GM19438 (cell line): Measurements from ENCODE around the gene ANKS6.
"Not testable (repeated sequence)": the region's sequence is repeated elsewhere in the genome, so short reads cannot be mapped to it uniquely, and the experiment has no call there.

ENCODE experiments used
- ATAC-seq: cut with Tn5 transposase; IDR thresholded peaks from one replicate; pipeline ENCODE4 v1.9.1; 2021; ENCODE audit warnings: low read depth; ENCODE audit not compliant: unreplicated experiment

The ANKS6 gene

DNA sequence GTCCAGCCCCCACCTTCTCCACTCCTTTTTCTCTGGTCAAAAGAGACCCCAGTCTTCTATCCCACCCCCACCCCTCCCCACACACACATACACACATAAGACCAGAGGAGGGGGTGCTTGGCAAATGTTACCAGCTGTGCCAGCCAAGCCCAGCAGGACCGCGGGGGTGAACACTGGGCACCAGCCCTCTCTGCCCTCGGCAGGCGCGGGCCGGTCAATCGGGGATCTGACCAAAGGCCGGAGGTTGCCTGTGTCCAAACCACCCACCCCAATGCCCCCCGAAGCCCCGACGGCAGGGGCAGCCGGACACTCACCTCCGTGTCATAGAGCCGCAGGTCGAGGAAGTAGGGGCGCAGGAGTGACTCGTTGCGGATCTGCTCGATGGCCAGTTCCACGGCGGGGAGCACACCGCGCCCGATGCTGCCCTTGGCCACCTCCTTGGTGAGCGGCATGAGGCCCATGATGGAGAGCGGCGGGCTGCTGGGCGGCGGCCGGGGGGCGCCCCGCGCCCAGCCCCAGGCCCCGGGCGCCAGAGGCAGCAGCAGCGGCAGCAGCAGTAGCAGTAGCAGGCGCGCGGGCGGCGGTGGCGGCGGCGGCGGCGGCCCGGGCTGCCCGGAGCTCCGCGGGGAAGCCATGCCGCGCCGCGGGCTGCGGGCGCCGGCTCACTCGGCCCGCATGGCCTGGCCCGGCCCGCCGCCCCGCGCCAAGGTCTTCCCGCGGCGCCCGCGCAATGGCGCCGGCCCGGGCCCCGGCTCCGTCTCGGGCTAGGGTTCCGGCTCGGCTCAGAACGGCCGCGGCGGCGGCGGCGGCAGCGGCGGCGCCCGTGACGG is 88.0 kb downstream of the ANKS6 start:
- ATAC-seq, result no peak

DNA sequence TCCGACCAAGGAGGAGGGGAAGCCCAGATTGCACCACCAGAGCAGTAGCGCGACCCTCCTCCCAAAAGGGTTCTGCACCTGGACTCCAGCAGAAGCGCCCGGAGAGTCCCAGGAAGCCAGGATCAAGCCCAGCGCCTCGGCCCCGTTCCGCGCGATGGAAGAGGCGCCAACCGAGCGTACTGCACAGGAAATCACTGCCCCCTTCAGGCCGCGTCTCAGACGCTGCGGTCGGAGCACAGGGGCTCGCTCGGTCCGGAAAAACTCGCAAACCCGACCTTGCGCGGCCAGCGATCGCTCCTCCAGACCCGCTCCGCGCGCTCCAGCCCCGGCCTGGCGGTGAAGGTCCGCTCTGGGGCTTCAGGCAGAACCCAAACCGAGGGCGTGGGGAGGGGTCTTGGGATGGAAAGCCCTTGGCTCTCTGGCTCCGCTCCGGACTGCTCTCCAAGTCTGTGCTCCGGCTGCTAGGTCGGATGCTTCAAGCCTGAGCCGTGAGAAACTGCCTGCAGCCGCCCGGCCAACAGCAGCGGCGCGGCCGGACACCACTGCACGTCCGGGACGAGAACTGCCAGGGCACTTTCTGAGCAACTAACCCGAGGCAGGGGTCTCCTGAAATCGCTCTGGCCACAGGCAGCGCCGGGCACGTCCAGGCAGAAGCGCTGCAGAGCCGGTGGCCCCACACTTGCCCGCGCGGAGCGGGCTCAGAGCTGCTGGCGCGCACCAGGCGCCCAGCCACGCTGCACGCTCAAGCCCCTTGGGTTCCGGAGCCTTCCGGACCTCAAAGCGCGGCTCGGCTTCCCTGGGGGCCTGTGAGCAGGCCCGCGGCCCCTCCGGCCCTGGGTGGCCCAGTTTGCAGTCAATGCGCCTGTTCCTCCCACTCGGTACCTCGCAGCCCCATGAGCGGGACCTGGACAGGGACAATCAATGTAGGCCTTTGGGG is 88.9 kb downstream of the ANKS6 start:
- no peak for ATAC-seq

DNA sequence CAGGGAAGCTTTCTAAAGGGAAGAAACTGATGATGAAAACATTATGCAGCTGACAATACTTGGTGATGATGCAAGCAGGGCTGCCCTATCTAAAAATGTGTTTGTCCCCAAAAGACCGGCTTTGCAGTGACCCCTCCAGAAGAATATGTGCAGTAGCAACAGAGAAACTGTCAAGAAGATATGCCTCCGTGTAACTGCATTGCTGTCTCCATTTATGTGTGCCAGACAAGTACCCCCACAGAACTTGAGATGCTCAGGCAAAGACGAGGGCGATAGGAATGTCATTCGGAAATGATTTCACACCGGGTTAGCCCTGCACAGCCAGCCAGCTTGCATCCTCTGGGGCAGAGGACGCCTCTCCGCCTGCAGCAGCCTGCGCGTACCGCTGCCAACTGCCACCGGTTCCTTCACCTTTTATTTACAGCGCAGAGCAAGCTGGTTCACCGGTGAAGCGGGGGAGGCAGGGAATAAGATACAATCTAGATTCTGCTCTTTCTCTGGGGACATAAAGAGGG is 89.6 kb downstream of the ANKS6 start:
- ATAC-seq, result no peak

DNA sequence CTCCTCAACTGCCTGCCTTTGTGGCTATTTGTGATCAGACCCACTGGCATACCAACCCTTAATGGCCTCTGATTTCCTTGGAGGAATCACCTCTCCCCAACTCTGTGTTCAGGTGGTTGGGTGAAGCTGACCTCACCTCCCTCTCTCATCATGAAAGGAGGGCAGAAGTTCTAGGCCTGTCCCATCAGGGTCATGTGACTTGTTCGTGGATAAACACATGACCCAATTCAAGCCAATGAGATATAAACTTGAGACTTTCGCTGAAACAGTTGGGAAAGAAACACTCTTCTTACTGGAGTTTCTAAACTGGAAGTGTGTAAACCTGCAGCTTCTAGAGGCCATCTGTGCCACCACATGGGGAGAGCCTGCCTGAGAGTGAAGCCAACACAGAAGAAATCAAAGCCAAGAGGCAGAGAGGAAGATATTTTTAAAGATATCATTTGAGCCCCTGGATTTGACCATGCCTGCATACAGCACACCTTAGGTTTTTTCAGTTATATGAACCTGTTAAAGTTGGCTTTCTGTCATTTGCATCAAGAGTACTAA is 93.4 kb downstream of the ANKS6 start:
- no peak for ATAC-seq

DNA sequence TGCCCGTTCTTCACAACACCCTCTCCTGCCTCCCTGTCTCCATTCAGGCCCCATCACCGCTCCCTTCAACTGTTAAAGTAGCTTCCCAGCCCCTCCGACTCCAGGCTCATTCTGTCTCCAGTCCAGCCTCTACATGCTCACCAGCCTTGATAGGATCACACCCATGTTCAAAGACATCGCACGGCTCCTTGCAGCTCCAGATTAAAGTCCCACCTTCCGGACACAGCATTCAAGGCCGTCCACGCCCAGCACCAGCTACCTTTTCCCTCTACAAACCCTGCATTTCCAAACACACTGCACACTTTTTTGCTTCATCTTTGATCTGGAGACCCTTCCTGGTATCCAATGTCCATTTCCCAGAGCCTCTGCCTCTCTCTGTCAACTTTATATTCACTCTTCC is 94.0 kb downstream of the ANKS6 start:
- no peak for ATAC-seq

DNA sequence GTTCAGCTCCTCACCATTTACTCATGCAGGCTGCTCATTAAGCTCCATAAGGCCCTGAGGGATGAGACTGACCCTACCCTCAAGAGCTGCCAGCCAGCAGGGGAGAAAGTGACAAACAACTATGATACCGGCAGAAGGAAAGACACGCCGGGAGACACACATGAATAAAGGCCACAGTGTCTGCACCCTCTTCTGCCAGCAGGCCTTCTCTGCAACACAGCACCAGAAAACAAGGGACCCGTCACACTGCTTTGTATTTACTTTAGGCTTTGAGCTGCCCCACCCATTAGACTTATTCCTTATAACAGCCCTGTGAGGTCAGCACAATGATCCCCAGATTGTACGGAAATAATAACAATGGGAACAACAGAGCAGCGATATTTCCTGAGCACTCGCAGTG is 94.8 kb downstream of the ANKS6 start:
- ATAC-seq, result no peak

DNA sequence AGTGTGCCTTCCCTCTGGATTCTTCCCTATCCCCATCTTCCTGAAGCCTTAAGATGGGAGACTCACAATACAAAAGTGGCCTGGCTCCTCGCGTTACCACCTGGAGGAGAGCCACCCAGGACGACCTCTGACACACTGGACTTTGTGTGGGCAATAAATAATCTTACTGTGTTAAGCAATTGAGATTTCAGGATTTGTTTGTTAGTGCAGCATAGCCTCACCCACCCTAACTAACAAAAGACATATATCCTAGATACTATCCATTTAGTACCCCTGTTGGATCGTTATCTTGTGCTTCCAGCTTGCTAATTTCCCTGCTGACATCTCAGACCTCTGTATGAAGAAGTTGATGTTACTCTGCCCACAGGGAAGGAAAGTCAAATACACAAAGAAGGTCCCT is 95.6 kb downstream of the ANKS6 start:
- ATAC-seq, result no peak

DNA sequence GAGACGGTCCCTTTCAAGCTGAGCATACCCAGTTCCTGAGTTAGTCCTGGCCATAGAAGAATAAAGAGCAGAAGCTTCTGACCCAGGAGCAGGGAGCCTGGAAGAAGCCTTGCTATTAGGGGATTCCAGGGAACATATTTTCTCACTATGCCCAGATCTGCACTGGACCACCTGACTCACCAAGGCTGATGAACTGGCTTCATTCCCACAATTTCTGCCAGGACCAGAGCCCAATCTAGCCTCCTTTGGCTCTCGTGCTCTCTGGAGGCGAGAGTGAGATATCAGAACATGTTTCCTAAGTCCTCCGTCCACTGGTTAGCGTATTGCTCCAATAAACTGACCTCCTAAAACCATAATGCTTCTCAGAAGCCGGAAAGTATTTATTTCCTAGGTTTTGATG is 97.5 kb downstream of the ANKS6 start:
- no peak for ATAC-seq

DNA sequence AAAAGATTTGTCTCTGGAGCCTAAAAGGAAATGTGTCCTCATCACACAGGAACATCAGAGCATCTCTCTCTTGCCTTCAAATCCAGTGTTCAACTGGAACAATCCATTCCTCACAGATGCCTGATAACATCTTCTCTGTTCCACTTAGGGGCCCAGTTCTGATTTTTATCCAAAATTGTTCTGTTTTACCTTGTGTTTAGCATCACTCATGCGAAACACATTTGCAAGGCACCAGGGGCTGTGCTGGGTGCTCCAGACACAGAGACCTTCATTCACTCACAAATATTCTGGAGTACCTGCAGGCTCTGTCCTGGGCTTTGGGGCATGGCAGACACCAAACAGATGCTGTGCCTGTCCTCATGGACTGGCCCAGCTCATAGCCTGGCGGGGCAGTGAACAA is 101.4 kb downstream of the ANKS6 start:
- ATAC-seq, result no peak

DNA sequence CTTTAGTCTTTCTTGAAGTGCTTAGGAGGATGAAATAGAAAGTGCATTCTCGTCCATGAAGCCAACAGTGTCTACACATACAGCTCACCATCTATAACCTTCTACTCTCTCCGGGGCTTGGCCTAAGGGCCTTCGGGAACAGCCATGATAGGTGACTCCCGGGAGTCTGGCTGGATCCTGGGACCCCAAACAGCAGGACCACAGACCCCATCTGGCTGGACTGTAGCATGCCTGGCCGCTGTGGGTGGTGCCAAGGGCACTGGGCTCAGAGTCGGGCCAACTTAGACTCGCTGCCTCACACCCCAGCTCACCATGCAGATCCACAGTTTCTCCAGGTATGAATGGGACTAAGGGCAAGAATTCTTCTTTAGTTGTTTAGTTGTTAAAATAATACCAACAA is 104.0 kb downstream of the ANKS6 start:
- no peak for ATAC-seq

DNA sequence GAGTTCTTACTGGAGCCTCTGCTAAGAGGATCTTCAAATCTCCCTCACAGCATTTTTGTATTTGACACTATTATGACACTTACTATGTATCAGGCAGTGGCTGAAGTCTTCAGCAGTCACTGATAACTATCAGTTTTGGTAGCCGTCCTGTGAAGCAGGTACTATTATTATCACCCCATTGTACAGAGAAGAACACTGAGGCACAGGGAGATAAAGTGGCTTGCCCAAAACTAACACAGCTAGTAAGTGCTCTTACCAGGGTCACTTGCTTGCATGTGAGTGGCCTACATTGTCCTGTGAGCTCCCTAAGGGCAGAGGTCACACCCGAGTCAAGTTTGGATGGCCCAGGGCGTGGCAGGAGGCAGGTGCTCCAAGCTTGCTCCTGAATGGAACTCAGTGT is 104.5 kb downstream of the ANKS6 start:
- no peak for ATAC-seq

DNA sequence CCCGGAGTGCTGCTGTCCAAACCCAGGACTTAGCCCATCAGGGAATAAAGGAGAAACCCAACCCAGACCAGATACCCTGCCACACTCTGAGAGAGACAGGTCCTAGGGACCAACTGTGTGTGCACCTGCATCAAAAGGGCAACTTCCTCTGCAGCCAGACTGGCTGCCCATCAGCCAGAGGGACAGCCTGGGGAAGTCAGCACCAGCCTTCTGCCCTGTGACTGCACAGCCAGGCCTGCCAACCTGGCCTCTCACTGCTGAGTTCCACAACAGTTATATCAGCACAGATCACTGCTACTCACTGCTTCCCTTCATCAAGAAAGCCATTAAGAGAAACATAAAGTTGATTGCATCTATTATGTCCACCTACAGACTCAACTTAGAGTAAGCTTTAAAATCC is 105.7 kb downstream of the ANKS6 start:
- ATAC-seq, result no peak

DNA sequence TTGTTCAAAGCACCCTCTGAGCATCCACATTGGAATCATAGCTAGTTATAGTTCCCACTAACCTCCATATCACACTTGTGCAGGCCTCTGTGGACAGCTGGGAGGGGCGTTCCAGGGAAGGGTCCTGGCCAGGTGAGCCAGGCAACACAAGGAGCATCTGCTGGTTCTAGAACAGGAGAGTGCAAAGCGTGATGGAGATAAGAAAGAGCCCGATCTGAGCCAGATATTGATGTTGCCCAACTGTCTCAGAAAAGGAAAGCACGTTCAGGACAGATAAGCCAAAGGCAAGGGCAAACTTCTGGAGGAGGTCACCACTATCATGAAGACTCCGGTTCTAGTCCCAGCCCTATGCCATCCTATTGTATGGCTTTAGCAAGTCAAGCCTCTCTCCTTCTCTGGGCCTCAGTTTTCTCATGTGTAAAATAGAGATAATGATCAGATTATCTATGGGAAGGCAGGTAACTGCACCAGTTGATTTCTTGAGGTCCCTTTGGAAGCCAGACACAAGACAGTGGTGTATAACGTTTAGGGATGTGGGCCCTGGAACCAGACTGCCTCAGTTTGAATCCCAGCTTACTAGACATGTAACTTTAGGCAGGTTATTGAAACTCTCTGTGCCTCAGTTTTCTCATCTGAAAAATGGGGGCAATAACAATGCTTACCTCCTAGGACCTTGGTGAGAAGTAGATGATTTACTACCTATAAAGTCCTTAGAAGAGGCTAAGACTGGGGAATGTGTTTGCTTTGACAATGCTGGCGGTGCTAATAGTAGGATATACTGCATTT is 107.5 kb downstream of the ANKS6 start:
- ATAC-seq, result no peak

DNA sequence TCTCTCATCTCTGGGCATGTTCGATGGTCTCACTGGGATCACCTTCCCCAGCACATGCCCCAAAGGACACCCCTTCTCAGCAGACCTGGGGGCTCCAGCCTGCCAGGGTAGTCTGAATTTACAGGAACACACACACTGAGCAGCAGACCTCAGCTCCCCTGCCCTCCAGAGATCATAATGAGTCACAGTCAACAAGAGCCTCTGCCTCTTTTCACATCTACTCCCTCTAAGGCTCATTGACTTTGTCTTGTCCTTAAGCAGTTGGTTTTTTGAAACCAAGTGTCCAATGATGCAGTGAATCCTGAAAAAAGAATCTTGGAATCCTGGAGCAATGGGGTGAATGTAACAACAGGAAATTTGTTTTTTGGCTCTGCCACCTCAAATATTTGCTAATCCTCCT is 108.4 kb downstream of the ANKS6 start:
- no peak for ATAC-seq

DNA sequence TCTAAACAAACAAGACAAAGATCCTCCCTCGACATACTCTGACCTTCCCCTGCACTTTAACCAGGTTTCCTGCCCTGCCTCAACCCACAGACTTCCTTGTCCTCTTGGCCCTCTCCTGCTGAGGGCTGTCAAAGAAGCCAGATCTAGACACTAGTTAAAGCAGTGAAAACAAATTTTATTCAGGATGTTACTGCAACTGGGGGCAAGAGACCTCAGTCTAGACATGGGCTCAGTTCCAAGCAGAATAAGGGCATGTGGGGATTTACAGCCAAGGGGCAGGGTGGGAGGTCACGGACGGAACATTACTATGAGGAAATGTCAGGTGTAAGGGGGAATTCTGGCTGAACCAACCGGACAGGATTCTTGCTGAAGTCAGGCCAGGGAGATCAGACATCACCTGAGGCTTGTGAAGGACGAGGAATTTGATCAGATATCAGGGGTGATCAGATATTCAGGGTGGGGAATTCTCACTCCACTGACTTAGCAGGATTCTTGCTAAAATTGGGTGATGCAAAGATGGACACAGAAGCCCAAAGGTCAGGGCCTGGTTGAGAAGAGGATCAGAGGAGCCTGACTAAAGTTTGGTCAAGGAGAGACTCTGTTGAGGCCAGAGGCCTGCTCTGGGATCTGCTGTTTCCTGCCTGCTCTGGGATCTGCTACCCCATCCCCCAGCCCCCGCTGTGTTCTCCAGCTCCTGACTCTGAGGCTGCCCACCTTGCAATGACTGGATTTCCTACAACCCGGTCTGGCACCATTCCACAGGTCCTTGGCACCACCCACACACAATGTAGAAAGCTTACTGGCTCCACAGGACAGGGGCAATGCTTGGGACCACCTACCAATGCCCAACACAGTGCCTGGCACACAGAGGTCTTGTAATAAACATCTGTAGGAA is 109.1 kb downstream of the ANKS6 start:
- ATAC-seq, result no peak

DNA sequence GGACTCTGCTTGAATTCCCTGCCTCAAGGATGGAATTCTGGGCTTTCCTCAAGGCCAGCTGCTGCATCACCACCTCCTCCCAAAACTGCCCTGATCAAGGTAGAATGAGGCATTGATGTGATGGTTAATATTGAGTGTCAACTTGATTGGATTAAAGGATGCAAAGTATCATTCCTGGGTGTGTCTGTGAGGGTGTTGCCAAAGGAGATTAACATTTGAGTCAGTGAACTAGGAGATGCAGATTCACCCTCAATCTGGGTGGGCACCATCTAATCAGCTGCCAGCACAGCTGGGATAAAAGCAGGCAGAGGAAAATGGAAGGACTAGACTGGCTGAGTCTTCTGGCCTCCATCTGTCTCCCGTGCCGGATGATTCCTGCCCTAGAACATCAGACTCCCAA is 111.5 kb downstream of the ANKS6 start:
- ATAC-seq, result not testable (repeated sequence)
